HepG2 (cell line): ENCODE results near the gene RHOT1. TPM values are rescaled to one million over a fixed set of nuclear protein-coding genes. Genes with fewer than 3 reads are reported as not detected.

Experiments used
- ATAC-seq: fragments of 200-7000 bp; cut with Tn5 transposase; 3 replicates; pipeline ENCODE4 v1.9.1; 2020; ENCODE audit warnings: mild to moderate bottlenecking, moderate library complexity
- BruUV-seq: library from RNA; stranded (reverse); fragments of 400-500 nt; replicated peaks from 2 replicates; lab custom pipeline; 2021; lab: Mats Ljungman, UMichigan
- CTCF ChIA-PET: fragments of 300-600 bp; formaldehyde crosslinking; extraction: SDS; loops from one replicate; lab custom pipeline; 2021; ENCODE audit warnings: low total read pairs, inconsistent platforms, low intra/inter-chr PET ratio; lab: Yijun Ruan, JAX
- POLR2A ChIA-PET: fragments of 350-600 bp; sonication (Branson Sonifier 250); formaldehyde crosslinking; loops from one replicate; lab custom pipeline; 2020; ENCODE audit warnings: antibody characterized with exemption, inconsistent platforms; lab: Yijun Ruan, JAX
- DNase-seq: peaks from one replicate; pipeline ENCODE4 v3.0.0-alpha.2; 2015; ENCODE audit warnings: low spot score
- FAIRE-seq: peaks from 3 replicates; lab custom pipeline; 2011; peaks lifted over from hg19 to GRCh38; lab: Jason Lieb, UNC
- H2AFZ ChIP-seq: one replicate; pipeline ENCODE4 v1.6.1; 2011; ENCODE audit warnings: low read length, inconsistent platforms
- H3K27ac ChIP-seq: fragments of 300-600 bp; 3 replicates; pipeline ENCODE4 v1.8.0; 2011; ENCODE audit warnings: mixed run types, mild to moderate bottlenecking, mixed read lengths, low read length, inconsistent platforms; ENCODE audit not compliant: insufficient read depth; ENCODE audit errors: extremely low read length
- H3K27me3 ChIP-seq, 2 experiments: fragments of 200-600 bp in 1 of 2; 2 replicates in 1 of 2; 3 replicates in 1 of 2; pipeline versions ENCODE4 v1.6.0 to v1.8.0; 2011; ENCODE audit warnings: low read length in 2 of 2, mild to moderate bottlenecking in 2 of 2, moderate library complexity in 2 of 2, inconsistent platforms in 1 of 2; ENCODE audit not compliant: insufficient read depth in 2 of 2, control insufficient read depth in 1 of 2
- H3K36me3 ChIP-seq, 2 experiments: fragments of 200-600 bp in 1 of 2; replicated peaks in 1 of 2; 2 replicates in 1 of 2; 3 replicates in 1 of 2; pipeline versions ENCODE4 v1.5.1 to v1.8.0; 2011; ENCODE audit warnings: low read length in 2 of 2, inconsistent platforms in 1 of 2; ENCODE audit not compliant: insufficient read depth in 2 of 2, control insufficient read depth in 1 of 2
- H3K4me1 ChIP-seq: 2 replicates; pipeline ENCODE4 v1.5.1; 2012; ENCODE audit warnings: low read length, inconsistent platforms; ENCODE audit not compliant: insufficient read depth
- H3K4me2 ChIP-seq: 2 replicates; pipeline ENCODE4 v1.6.0; 2011; ENCODE audit warnings: low read depth, low read length, inconsistent platforms
- H3K4me3 ChIP-seq, 3 experiments: fragments of 200-600 bp in 1 of 3; sonication (generic), shearing (Covaris generic) in 1 of 3; replicated peaks in 1 of 3; 2 replicates each; pipeline ENCODE4 v1.5.1; 2011 to 2016; ENCODE audit warnings: low read length in 3 of 3, inconsistent platforms in 2 of 3, low read depth in 2 of 3, mild to moderate bottlenecking in 2 of 3, control low read depth in 1 of 3, mixed read lengths in 1 of 3; ENCODE audit not compliant: insufficient read depth in 1 of 3
- H3K79me2 ChIP-seq: one replicate; pipeline ENCODE4 v1.6.1; 2011; ENCODE audit warnings: low read length, inconsistent platforms; ENCODE audit not compliant: insufficient read depth
- H3K9ac ChIP-seq: 2 replicates; pipeline ENCODE4 v1.6.0; 2011; ENCODE audit warnings: mild to moderate bottlenecking, low read depth, low read length, inconsistent platforms; ENCODE audit not compliant: insufficient read depth
- H3K9me3 ChIP-seq: 2 replicates; pipeline ENCODE4 v1.5.1; 2012; ENCODE audit warnings: mild to moderate bottlenecking, low read length
- H4K20me1 ChIP-seq: 2 replicates; pipeline ENCODE4 v1.6.0; 2011; ENCODE audit warnings: inconsistent platforms, mild to moderate bottlenecking, low read length, moderate library complexity; ENCODE audit not compliant: insufficient read depth
- ELK4 ChIP-seq: sonication (generic); formaldehyde crosslinking; IDR thresholded peaks from 2 replicates; pipeline ENCODE4 v1.9.0; 2021; ENCODE audit warnings: missing genetic modification reagents, borderline replicate concordance
- EP300 ChIP-seq, 3 experiments: sonication (generic) in 1 of 3; formaldehyde crosslinking in 1 of 3; IDR thresholded peaks; 2 replicates each; pipeline versions ENCODE4 v1.5.1 to v1.6.1; 2011 to 2020; ENCODE audit warnings: low read depth in 2 of 3, low read length in 2 of 3, borderline replicate concordance in 1 of 3, improper control_type of control experiment in 1 of 3, mild to moderate bottlenecking in 1 of 3, missing genetic modification reagents in 1 of 3, moderate library complexity in 1 of 3
- JARID2 ChIP-seq: sonication (generic); formaldehyde crosslinking; IDR thresholded peaks from 2 replicates; pipeline ENCODE4 v1.8.1; 2023; ENCODE audit warnings: missing genetic modification reagents, inconsistent platforms; ENCODE audit not compliant: insufficient replicate concordance
- KMT2B ChIP-seq: IDR thresholded peaks from 2 replicates; pipeline ENCODE4 v1.6.1; 2016; ENCODE audit warnings: missing genetic modification reagents, missing compliant biosample characterization
- MAX ChIP-seq: IDR thresholded peaks from 2 replicates; pipeline ENCODE4 v1.6.1; 2012; ENCODE audit warnings: inconsistent platforms
- NFRKB ChIP-seq: fragments of 450-650 bp; IDR thresholded peaks from 2 replicates; pipeline ENCODE4 v1.6.1; 2017
- ZBTB14 ChIP-seq: sonication (generic); formaldehyde crosslinking; IDR thresholded peaks from 2 replicates; pipeline ENCODE4 v1.4.0; 2020; ENCODE audit warnings: missing genetic modification reagents
- ZEB1 ChIP-seq: IDR thresholded peaks from 2 replicates; pipeline ENCODE4 v1.6.1; 2012; ENCODE audit warnings: mild to moderate bottlenecking, low read depth, inconsistent platforms; ENCODE audit not compliant: insufficient replicate concordance
- ZFP1 ChIP-seq: IDR thresholded peaks from 2 replicates; pipeline ENCODE4 v1.6.1; 2016
- ZNF143 ChIP-seq: sonication (generic); formaldehyde crosslinking; IDR thresholded peaks from 2 replicates; pipeline ENCODE4 v1.4.0; 2020; ENCODE audit warnings: missing genetic modification reagents
- ZNF292 ChIP-seq: sonication (generic); formaldehyde crosslinking; IDR thresholded peaks from 2 replicates; pipeline ENCODE4 v1.8.1; 2022; ENCODE audit warnings: mild to moderate bottlenecking, low read depth, missing genetic modification reagents, borderline replicate concordance
- ZNF598 ChIP-seq: sonication (generic); formaldehyde crosslinking; IDR thresholded peaks from 2 replicates; pipeline ENCODE4 v1.5.1; 2020; ENCODE audit warnings: mild to moderate bottlenecking, missing genetic modification reagents, borderline replicate concordance
- ZNF704 ChIP-seq: sonication (generic); formaldehyde crosslinking; IDR thresholded peaks from 2 replicates; pipeline ENCODE4 v1.8.1; 2023; ENCODE audit warnings: mild to moderate bottlenecking, inconsistent platforms, moderate library complexity, missing genetic modification reagents, borderline replicate concordance
- WGBS: methylation state at CpG from one replicate; pipeline ENCODE4 v1.1.6; 2017; ENCODE audit warnings: low lambda C conversion rate; 5-methylcytosine and 5-hydroxymethylcytosine counted together
- in situ Hi-C: cut with HindIII; loops from 2 replicates; pipeline ENCODE4 v1.10.0; 2017; ENCODE audit warnings: low pct_unique_long_range_greater_than_20kb; ENCODE audit not compliant: extremely low pct_ligation_motif_present
- intact Hi-C: fragments of 100-400 bp; cut with micrococcal nuclease; formaldehyde crosslinking; loops from one replicate; pipeline ENCODE4 v1.10.0; 2022; ENCODE audit not compliant: unreplicated experiment
- polyA plus RNA-seq, 8 experiments: library from polyadenylated mRNA; depleted of rRNA in 3 of 8; stranded (reverse) in 7 of 8; unstranded in 1 of 8; fragments of >200 nt; fragmentation: Illumina TruSeq in 4 of 8; extraction: Trizol in 4 of 8; gene quantifications; 2 replicates each; pipeline versions ENCODE4 v1.2.1 to v1.2.3, GENCODE V29; 2011 to 2016; ENCODE audit warnings: low read depth in 4 of 8, missing spikeins in 1 of 8, mixed read lengths in 1 of 8; ENCODE audit not compliant: insufficient read depth in 1 of 8
- total RNA-seq, 5 experiments: library from RNA; depleted of rRNA; stranded (reverse); fragments of >200 nt; fragmentation: Illumina TruSeq; extraction: Trizol; gene quantifications; 2 replicates each; pipeline ENCODE4 v1.2.3, GENCODE V29; 2016; ENCODE audit warnings: low read depth in 1 of 5

The RHOT1 gene
- total and polyA plus RNA-seq, 2 of the 13 experiments (the other 11 are each of a cell fraction or from before 2014, with no cell fraction given): 25.6 to 41.5 TPM

GRCh38 chr17:32161506-32162365 lies 19.4 kb downstream of the RHOT1 start:
- Histone ChIP-seq H3K4me2 (no peak overlapping the region), H3K36me3 (peaks cover 6 to 9% of the 10 kb centered on the region in 2 experiments; a peak in 3 of 5 replicates)
- TF ChIP-seq ZEB1: no peak
- no peak for TF ChIP-seq ELK4 (CRISPR knock-in tag)
- TF ChIP-seq, all 625 proteins: peak for 0
- BruUV-seq: TSS peak; percentile 15
- ATAC-seq (no peak), DNase-seq (no peak), FAIRE-seq (no peak)
- Histone ChIP-seq H3K4me3 (no peak overlapping the region), H3K9ac (no peak overlapping the region), H3K27ac (no peak overlapping the region), H3K79me2 (no peaks in the 10 kb centered on the region), H3K4me1 (no peaks in the 10 kb centered on the region), H3K9me3 (peaks cover 4% of the 10 kb centered on the region), H2AFZ (no peak overlapping the region), H4K20me1 (no peaks in the 10 kb centered on the region), H3K27me3 (no peaks in the 10 kb centered on the region; a peak in 1 of 5 replicates)
- ChIA-PET CTCF (no interaction called here), POLR2A (no interaction called here)
- WGBS: 83% methylated on average over 6 of the region's 6 CpGs
- intact Hi-C loops (no loop called here), in situ Hi-C loops (no loop called here)

GRCh38 chr17:32174889-32175288 lies 32.6 kb downstream of the RHOT1 start:
- Histone ChIP-seq H3K27me3 (no peaks in the 10 kb centered on the region), H3K9ac (no peak overlapping the region), H3K4me2 (no peak overlapping the region), H3K27ac (no peak overlapping the region), H2AFZ (no peak overlapping the region), H3K4me3 (no peak overlapping the region), H3K9me3 (no peaks in the 10 kb centered on the region), H3K36me3 (peaks cover 0 to 5% of the 10 kb centered on the region in 2 experiments; a peak in 2 of 5 replicates), H4K20me1 (no peaks in the 10 kb centered on the region), H3K4me1 (no peaks in the 10 kb centered on the region), H3K79me2 (no peaks in the 10 kb centered on the region)
- ATAC-seq (no peak), FAIRE-seq (no peak), DNase-seq (no peak)
- WGBS: 85% methylated on average over 3 of the region's 3 CpGs
- no TSS peak for BruUV-seq
- in situ Hi-C loops: no loop called here
- intact Hi-C loops: no loop called here
- POLR2A ChIA-PET: no interaction called here
- CTCF ChIA-PET: no interaction called here
- TF ChIP-seq ZNF704 (CRISPR knock-in tag): no peak
- no peak for TF ChIP-seq ZFP1 (CRISPR knock-in tag)
- no peak for TF ChIP-seq NFRKB
- TF ChIP-seq ZBTB14 (CRISPR knock-in tag): no peak
- TF ChIP-seq JARID2 (CRISPR knock-in tag): no peak
- no peak for TF ChIP-seq ZNF598 (CRISPR knock-in tag)
- no peak for TF ChIP-seq KMT2B (CRISPR knock-in tag)
- no peak for TF ChIP-seq MAX
- no peak for TF ChIP-seq ZNF292
- no peak for TF ChIP-seq EP300 (IDR thresholded peaks at IDR 0.05; ENCODE audit: low read depth in 2 of 2, low read length in 2 of 2)
- no peak for TF ChIP-seq EP300 (CRISPR knock-in tag; IDR thresholded peaks at IDR 0.05; ENCODE audit: borderline replicate concordance)
- no peak for TF ChIP-seq ZNF143
